Stromal cell of bone marrow (primary cell): ENCODE results near the gene ULBP3.
"Not testable (repeated sequence)": the region's sequence is repeated elsewhere in the genome, so short reads cannot be mapped to it uniquely, and the experiment has no call there.

ENCODE experiments used
- DNase-seq: peaks from one replicate; pipeline ENCODE4 v3.0.0-alpha.2; 2012; ENCODE audit warnings: low read depth

ULBP3 gene

DNA sequence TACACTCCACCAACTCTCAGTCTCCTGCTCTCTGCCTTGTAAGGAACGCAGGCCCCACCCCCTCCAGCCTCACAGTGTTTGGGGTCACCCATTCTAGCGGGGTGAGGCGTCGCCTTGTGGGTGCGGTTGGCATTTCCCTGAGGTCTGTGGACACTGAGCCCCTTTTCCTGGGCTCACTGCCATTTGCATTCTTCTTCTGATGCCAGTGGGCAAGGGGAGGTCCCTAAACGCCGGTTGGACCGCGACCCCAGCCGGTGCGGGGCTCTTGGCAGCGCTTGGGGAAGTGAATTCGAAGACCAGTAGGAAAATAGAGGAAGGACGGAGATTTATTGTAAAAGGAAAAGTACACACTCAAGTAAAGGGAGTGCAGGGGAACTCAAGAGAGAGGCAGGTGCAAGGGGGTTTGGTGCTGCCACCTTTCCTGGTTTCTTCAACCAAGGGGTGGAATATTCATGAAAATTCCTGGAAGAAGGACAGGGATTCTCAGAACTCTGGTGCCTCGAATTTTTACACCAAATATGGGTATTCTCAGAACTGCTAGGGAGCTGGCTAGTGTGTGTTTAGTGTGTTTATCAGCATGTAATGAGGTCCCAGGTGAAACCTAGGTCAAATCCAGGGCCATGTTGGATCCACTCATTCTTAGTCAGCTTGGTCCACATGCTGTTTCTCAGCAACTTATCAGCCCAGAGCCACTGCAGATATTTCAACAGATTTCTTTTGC lies 53.5 kb downstream of the ULBP3 start:
- not testable (repeated sequence) for DNase-seq

- not testable (repeated sequence) for DNase-seq
These were observed 54.2 kb downstream of the ULBP3 start for GRCh38 chr6:150014623-150015280.

DNA sequence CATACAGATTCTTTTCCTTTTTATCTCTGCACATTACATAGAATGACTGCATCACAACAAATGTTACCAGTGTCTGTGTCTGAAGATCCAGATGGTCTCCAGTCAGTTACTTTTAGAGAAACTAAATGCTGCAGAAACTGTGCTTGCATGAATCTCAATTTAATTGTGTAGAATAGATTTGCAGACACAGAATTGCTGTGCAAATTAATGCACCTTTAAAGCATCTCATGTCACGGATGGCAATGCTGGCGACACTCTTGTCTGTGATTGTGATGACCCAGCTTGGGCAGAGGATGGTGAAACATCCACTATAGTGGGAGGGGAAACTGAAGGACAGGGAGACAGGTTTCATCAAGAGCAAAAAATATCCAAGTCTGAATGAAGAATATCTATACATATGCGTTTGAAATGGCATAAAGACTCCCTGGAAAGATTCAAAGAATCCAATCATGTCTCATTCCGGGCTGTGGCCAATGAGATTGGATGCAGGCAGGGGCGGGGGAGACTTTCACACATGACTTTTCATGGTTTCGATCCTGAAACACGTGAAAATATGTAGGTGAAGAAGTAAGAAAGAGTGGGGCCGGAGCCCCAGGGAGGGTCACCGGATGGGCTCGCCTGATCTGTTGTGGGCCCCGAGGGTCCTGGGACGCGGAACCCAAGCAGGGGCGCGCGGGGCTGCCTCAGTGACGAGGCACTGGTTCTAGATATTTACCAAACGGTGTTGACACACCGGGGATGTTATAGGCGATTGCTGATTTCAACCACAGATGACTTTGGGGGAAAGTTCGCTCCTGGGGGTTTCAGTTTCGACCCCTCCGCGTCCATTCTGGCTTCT lies 54.9 kb downstream of the ULBP3 start:
- DNase-seq: not testable (repeated sequence)

- DNase-seq: not testable (repeated sequence)
These were observed 55.8 kb downstream of the ULBP3 start for GRCh38 chr6:150012846-150013784.
